Adipose tissue (tissue), 3 donors: Measurements from ENCODE around the gene B4GALT1. TPM values are rescaled to one million over a fixed set of nuclear protein-coding genes. Genes with fewer than 3 reads are reported as not detected.
A peak's percentile ranks its signal among the peaks of the same experiment; 100 is the strongest.

Experiments
- H3K27ac ChIP-seq: one replicate; pipeline ENCODE4 v1.5.1; 2013; ENCODE audit warnings: low read depth, low read length
- WGBS, 3 donors: extraction: QIAGEN DNeasy Blood & Tissue Kit; methylation state at CpG; one replicate each; pipeline ENCODE4 v1.1.7; 2013; 5-methylcytosine and 5-hydroxymethylcytosine counted together
- polyA plus RNA-seq, 3 donors: library from polyadenylated mRNA; stranded (reverse); fragments of 200-250 nt; gene quantifications; one replicate each; pipeline ENCODE4 v1.2.3, GENCODE V29; 2013
- donor health status: healthy with polysubstance abuse.
- donor health status: Bipolar disorder and iron deficiency.
- donor health status: healthy.

B4GALT1 gene
- polyA plus RNA-seq, 3 donors, result 30.8 to 61.2 (median 40.8) TPM

DNA sequence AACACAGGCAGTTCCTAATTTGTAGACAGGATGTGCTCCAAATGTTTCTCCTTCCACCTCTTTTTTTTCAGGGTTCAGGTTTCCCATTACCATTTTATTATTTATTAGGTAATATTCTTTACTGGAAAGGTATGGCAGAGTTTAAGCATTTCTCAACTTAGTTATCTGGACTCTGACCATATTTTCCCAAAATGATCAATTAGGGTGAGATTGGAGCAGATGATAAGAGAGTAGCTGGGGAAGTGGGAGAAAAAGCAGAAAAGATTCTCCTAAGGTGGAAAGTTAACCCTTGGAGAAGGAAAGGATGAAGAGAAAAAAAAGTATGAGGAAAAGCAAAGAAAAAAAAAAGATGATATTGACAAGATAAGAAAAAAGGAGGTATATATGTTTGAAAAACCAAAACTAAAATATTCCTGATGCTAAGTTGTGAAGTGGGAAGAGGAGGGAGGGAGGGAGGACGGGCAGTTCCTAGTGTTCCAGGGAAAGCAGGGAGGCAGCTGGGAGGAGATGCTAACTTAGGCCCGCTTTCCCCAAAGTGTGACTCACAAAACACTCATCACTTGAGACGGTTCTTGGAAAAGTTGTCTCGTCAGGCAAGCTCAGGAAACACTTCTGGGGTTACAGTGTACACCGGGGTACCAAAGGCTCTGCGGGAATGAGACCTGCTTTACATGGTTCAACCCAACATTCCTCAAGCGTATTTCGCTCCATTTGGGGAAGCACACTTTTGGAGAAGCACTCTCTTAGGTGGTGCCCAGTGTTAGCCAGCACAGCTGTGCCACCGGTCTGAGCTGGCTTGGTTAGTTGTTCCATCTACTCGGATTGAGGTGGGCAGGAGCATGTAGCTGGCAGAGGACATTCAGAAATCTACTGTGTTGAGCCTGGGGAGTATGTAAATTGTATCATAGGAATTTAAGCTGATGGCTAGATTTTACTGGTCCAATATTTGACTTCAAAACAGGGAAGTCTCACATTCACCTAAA, 35.1 kb downstream of the B4GALT1 start:
- whole genome bisulfite sequencing, 3 donors, result 61 to 80% (median 64%) methylated on average over 10 of the region's 10 CpGs
- H3K27ac ChIP-seq, result no peak overlapping the region

- 91 to 98% (median 96%) methylated on average over 4 of the region's 4 CpGs for WGBS, 3 donors
- no peak overlapping the region for H3K27ac ChIP-seq
These were observed 36.0 kb downstream of the B4GALT1 start for GRCh38 chr9:33130961-33131789.

DNA sequence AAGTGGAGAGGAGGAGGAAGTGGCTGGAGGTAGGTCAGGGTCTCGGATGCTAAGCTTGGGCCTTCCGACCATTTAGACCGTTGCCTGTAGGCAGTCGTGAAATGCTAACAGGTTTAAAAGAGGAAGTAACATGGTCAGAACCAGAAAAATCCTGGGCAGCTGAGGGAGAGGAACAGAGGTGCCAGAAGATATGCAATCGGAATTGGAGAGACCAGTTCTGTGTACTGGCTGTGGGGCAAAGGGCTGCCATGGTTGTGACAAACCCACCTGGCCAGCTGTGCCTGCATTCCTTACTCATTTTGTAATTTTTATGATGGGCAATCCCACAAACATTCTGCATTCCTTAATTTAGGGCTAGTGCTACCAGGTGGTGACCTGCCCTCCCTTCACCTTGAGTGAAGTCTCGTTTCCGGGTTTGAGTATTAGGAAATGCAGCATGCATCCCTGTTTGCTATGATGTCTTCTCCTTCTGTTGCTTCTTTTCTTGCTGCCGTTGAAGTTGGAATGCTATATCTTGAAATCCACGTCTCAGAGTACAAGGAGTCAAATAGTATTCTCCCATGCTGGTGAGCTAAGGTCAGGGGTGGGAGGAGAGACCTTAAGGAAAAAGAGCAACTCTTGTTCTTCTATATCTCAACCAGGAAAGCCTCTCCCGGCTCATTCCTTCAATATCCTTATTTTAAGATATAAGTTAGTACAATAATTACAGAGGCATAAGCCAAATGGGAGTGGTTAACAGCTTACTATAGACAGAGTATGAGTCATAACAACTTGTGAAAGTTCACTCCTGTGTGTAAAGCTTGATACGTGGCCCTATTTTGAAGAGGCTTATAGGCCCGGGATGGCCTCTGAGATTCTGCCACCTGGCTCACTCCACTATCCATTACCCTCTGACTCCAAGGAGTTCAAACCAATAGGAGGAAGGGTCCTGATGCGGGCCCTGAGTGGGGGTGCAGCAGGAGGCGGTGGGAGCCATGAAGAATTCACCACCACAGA, 37.0 kb downstream of the B4GALT1 start:
- H3K27ac ChIP-seq, result no peak overlapping the region
- WGBS, 3 donors, result 64 to 78% (median 65%) methylated on average over 14 of the region's 14 CpGs

- H3K27ac ChIP-seq, result no peak overlapping the region
- WGBS, 3 donors, result 70 to 83% (median 79%) methylated on average over 5 of the region's 5 CpGs
These were observed 37.8 kb downstream of the B4GALT1 start for GRCh38 chr9:33129251-33129885.

DNA sequence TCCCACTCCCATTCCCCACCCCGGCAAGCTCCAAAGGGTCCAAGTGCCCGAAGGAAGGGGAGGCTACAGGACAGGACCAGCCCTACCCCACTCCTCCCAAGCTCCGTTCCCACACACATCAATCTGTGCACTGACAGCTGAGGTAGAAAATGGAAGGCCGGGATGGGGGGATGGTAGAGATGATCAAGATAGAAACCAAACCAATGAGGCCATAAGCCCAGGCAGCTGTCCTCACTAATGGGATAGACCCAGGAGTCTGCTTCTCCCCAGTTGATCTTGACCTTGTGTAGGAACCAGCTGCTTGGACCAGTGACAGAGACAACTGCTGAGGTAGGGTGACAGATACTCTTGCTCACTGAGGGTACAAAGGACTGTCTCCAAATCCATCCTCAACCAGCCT, 38.6 kb downstream of the B4GALT1 start:
- no peak overlapping the region for H3K27ac ChIP-seq
- 90 to 96% (median 91%) methylated on average over 4 of the region's 4 CpGs for WGBS, 3 donors

DNA sequence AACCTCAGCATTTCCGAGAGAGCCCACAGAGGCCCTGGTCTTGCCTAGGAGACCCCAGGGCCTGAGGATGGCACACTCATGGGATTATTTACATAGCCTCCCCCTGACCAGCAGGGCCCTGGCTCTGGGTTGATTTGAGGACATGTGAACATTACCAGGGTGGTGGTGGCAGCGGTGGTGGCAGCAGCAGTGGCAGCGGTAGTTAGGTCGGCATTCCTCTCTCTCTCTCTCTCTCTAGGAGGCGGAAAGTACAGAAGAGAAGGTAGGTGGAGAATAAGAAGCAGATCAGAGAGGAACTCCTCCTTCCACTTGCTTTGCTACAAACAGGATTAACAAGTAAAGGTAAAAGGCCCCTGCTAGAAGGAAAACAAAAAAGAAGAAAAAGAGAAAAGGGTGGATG, 39.3 kb downstream of the B4GALT1 start:
- WGBS, 3 donors, result 72 to 92% (median 74%) methylated on average over 5 of the region's 5 CpGs

DNA sequence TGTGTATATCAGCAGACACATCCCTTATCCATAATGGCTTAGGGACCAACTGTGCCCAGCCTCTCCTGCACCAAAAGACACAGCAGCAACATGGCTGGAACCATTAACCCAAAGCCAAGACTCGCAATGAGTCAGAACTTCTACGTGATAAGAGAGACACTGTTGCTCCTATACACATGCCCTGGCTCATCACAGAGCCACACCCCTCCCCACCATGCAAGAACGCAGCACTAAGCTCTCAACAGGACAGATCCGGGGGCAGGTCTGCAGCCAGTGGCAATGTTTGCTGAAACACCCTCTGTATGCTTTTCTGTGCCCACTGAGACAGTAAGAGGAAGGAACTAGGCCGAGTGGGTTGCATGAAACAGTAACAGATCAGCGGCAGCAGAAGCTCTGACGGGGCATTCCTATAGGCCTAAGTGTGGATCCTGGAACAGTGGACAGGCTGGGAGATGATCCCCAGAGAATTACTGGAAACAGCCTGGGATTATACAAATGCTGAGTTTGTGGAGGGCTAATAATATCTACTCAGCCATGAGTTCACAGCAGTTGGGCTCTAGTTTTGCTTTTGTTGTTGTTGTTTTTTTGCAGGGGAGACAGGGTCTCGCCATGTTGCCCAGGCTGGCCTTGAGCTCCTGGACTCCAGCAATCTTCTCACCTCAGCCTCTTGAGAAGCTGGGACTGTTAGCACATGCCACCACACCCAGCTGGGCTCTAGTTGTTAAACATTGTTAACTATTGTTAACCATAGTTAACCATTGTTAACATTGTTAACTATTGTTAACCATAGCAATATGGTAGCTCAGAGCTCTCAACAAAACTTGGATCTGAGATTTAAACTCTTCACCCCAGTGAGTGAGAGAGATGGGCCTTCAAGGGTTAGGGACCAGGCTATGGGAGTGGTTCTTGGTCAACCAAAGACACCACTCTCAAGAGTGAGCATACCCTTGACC, 41.0 kb downstream of the B4GALT1 start:
- no peak overlapping the region for H3K27ac ChIP-seq
- 53 to 88% (median 60%) methylated on average over 8 of the region's 8 CpGs for WGBS, 3 donors

More for the DNA sequence above, 39.3 kb downstream of the B4GALT1 start:
- H3K27ac ChIP-seq, result no peak overlapping the region

- 68 to 80% (median 76%) methylated on average over 3 of the region's 3 CpGs for WGBS, 3 donors
- H3K27ac ChIP-seq, result no peak overlapping the region
These were observed 41.7 kb downstream of the B4GALT1 start for GRCh38 chr9:33125461-33125860.

GRCh38 chr9:33124751-33125381, 42.3 kb downstream of the B4GALT1 start:
- 72 to 77% (median 73%) methylated on average over 9 of the region's 9 CpGs for WGBS, 3 donors
- H3K27ac ChIP-seq, result no peak overlapping the region

GRCh38 chr9:33124046-33124445, 43.1 kb downstream of the B4GALT1 start:
- 91 to 94% (median 94%) methylated on average over 5 of the region's 5 CpGs for WGBS, 3 donors
- H3K27ac ChIP-seq, result no peak overlapping the region

- H3K27ac ChIP-seq, result no peak overlapping the region
- WGBS, 3 donors, result 93 to 95% (median 94%) methylated on average over 8 of the region's 8 CpGs
These were observed 43.6 kb downstream of the B4GALT1 start for GRCh38 chr9:33123407-33124031.

DNA sequence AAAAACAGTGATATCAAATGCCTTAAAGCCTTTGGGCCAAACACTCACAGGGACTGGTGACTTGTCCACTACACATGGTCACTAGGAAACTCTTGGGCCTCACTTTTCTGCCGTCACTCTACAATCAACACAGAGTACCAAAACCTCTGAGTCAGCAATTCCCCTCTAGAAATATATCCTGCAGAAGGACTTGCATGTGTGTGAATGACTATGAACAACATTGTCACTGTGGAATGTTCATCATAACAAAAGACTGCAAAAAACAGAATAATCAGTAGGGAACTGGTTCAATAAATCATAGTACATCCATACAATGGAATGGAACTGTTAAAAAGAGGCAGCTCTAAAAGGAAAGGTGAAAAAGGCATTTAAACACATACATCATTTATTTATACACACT, 46.5 kb downstream of the B4GALT1 start:
- H3K27ac ChIP-seq, result no peak overlapping the region
- WGBS, 3 donors, result 81 to 86% (median 86%) methylated on average over 1 of the region's 1 CpG

DNA sequence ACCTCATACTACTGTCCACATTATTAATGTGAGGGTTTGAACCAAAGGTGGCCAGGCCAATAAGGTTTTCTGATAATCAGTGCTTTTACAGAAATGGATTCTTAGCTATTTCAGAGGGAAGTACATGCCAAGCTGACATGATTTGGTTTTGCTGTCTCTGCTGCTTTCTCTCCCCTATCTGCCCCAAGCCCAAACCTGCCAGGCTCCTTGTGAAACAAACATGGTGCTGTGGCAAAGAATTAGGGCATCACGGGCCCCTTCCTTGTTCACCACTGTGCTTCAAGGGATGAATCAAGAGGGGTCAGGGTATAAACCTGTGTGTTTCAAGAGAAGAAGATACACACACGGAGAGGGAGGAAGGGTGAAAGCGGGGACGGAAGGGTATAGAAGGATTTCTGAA, 49.3 kb downstream of the B4GALT1 start:
- H3K27ac ChIP-seq, result no peak overlapping the region
- WGBS, 3 donors, result 81 to 96% (median 88%) methylated on average over 4 of the region's 4 CpGs

GRCh38 chr9:33117306-33117705, 49.8 kb downstream of the B4GALT1 start:
- 7 to 66% (median 9%) methylated on average over 1 of the region's 1 CpG for WGBS, 3 donors
- H3K27ac ChIP-seq, result no peak overlapping the region

- peak overlapping the region; percentile 17 for H3K27ac ChIP-seq
- 37 to 78% (median 44%) methylated on average over 2 of the region's 2 CpGs for WGBS, 3 donors
These were observed 50.3 kb downstream of the B4GALT1 start for GRCh38 chr9:33116860-33117259.

DNA sequence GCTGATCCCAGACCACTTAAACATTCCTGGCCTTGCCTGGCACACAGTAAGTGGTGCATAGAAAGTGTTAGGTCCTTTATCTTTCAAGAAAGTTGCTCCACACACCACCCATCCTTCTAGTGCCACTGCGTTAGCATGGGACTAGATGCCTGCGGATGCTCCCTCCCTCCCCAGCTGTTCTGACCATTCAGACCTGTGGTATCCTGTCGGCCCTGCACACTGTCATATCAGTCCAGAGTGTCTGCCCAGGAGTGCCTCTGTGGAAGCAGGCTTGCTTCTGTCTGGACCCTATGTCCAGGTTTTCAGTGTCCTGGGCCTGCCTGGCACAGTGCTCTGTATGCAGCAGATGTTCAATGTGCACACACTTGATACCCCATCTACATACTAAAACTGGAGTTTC, 52.4 kb downstream of the B4GALT1 start:
- no peak overlapping the region for H3K27ac ChIP-seq
- WGBS, 3 donors, result 94 to 100% (median 96%) methylated on average over 3 of the region's 3 CpGs
